ENCODE measurements around the gene PLCL1. TPM values are rescaled to one million over a fixed set of nuclear protein-coding genes. Genes with fewer than 3 reads are reported as not detected.

PLCL1 gene
- total RNA-seq, 1 donor from 2014 or later: 12.5 TPM

DNA sequence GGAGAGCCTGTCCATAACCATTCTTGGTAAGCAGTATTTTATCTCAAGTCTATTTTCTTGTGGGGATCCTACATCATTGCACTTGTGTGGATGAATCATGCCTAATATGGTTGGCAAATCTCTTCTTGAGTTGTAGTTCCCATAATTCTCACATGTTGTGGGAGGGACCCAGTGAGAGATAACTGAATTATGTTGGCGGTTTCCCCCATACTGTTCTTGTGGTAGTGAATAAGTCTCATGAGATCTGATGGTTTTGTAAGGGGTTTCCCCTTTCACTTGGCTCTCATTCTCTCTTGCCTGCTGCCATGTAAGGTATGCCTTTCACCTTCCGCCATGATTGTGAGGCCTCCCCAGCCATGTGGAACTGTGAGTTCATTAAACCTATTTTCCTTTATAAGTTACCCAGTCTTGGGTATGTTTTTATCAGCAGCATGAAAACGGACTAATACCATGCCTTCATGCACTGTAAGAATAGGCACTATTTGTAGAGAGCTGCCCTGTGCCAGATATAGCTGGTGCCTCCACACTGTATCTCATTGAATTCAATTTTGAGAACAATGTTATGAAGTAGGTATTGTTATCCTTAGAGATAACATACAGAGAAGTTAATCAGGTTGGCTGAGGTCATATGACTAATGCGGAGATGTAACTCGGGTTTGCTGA, 148.3 kb downstream of the PLCL1 start:
- Histone ChIP-seq H3K4me3 (ENCODE audit: low read length in 3 of 3) (no peak overlapping the region), H3K36me3 (ENCODE audit: control insufficient read depth in 3 of 3, insufficient read depth in 3 of 3, low read length in 3 of 3) (no peaks in the 10 kb centered on the region), H3K4me1 (ENCODE audit: control insufficient read depth in 3 of 3, insufficient read depth in 3 of 3, low read length in 3 of 3) (peaks cover 10 to 17% (median 12%) of the 10 kb centered on the region in 3 donors), H3K27ac (ENCODE audit: low read depth, low read length) (no peak overlapping the region), H3K9me3 (ENCODE audit: control insufficient read depth in 3 of 3, low read length in 3 of 3) (no peaks in the 10 kb centered on the region), H3K27me3 (ENCODE audit: control insufficient read depth in 3 of 3, insufficient read depth in 3 of 3, low read length in 3 of 3) (no peaks in the 10 kb centered on the region), H3K9ac (ENCODE audit: low read depth in 1 of 3, low read length in 3 of 3) (no peak overlapping the region)

DNA sequence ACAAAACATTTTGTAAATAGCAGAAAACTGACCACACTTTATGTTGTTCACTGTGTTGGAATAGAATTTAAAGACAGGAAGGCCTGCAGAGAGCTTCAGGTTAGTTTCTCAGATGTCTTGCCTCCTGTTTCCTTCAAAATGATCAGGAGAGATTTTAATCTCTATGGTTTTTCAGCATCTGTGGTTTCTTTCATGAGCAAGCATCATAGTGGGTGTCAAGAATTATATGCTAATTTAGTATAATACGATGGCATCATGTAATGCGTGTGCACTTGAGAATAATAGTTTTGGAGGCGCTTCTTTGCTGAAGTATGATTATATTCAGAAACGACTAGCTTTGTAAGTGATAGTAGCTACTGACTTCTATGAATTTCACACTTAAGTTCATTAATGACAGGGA, 149.9 kb downstream of the PLCL1 start:
- peaks cover 18 to 21% (median 18%) of the 10 kb centered on the region in 3 donors for H3K4me1 ChIP-seq (ENCODE audit: control insufficient read depth in 3 of 3, insufficient read depth in 3 of 3, low read length in 3 of 3)

DNA sequence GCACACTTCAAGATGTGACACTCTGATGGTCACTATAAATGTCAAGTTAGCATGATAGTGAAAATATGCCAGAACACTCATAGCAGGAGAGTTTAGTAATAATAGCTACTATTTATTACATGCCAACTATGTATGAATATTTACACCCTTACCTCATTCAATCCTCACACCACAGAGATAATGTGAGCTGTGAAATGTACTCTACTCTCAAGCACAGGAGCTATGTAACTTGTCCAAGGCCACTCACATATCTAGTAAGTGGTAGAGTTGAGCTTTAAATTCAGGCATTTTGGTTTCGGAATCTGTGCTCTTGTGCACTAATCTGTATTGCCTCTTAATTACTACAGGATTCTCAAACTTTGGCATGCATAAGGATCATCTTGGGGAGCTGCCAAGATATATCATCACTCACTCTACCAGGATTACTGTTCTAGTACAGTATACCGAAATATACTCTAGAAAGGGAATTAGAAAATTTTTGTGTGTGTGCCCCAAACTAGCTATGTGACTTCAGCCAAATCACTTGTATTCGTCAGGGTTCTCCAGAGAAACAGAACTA, 154.3 kb downstream of the PLCL1 start:
- Histone ChIP-seq H3K9me3 (ENCODE audit: control insufficient read depth in 3 of 3, low read length in 3 of 3) (no peaks in the 10 kb centered on the region), H3K36me3 (ENCODE audit: control insufficient read depth in 3 of 3, insufficient read depth in 3 of 3, low read length in 3 of 3) (no peaks in the 10 kb centered on the region), H3K4me1 (ENCODE audit: control insufficient read depth in 3 of 3, insufficient read depth in 3 of 3, low read length in 3 of 3) (peaks cover 4 to 11% (median 6%) of the 10 kb centered on the region in 3 donors), H3K27ac (ENCODE audit: low read depth, low read length) (no peak overlapping the region), H3K9ac (ENCODE audit: low read depth in 1 of 3, low read length in 3 of 3) (no peak overlapping the region), H3K27me3 (ENCODE audit: control insufficient read depth in 3 of 3, insufficient read depth in 3 of 3, low read length in 3 of 3) (no peaks in the 10 kb centered on the region), H3K4me3 (ENCODE audit: low read length in 3 of 3) (no peak overlapping the region)

More for the DNA sequence above, 149.9 kb downstream of the PLCL1 start:
- no peaks in the 10 kb centered on the region for H3K27me3 ChIP-seq (ENCODE audit: control insufficient read depth in 3 of 3, insufficient read depth in 3 of 3, low read length in 3 of 3)
- H3K4me3 ChIP-seq (ENCODE audit: low read length in 3 of 3): no peak overlapping the region
- H3K27ac ChIP-seq (ENCODE audit: low read depth, low read length): no peak overlapping the region
- no peaks in the 10 kb centered on the region for H3K36me3 ChIP-seq (ENCODE audit: control insufficient read depth in 3 of 3, insufficient read depth in 3 of 3, low read length in 3 of 3)
- no peak overlapping the region for H3K9ac ChIP-seq (ENCODE audit: low read depth in 1 of 3, low read length in 3 of 3)
- no peaks in the 10 kb centered on the region for H3K9me3 ChIP-seq (ENCODE audit: control insufficient read depth in 3 of 3, low read length in 3 of 3)

DNA sequence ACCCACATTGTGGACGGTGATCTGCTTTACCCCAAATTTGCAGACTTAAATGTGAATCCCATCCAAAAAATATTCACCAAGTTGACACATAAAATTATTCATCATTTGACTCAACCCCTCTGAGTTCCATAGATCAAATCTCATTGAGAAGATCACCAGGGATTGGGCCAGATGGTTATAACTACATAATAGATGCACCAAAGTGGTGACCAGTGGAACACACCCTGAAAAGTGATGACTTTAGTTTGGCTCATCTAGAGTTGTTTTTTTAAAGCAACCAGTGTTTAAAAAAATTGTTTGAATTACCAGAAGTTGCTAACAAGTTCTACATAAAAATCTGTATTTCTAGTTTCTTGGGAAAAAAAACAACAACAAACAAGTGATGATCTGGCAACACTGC, 155.0 kb downstream of the PLCL1 start:
- Histone ChIP-seq H3K4me3 (ENCODE audit: low read length in 3 of 3) (no peak overlapping the region), H3K9me3 (ENCODE audit: control insufficient read depth in 3 of 3, low read length in 3 of 3) (no peaks in the 10 kb centered on the region), H3K27me3 (ENCODE audit: control insufficient read depth in 3 of 3, insufficient read depth in 3 of 3, low read length in 3 of 3) (no peaks in the 10 kb centered on the region), H3K9ac (ENCODE audit: low read depth in 1 of 3, low read length in 3 of 3) (no peak overlapping the region), H3K36me3 (ENCODE audit: control insufficient read depth in 3 of 3, insufficient read depth in 3 of 3, low read length in 3 of 3) (no peaks in the 10 kb centered on the region), H3K4me1 (ENCODE audit: control insufficient read depth in 3 of 3, insufficient read depth in 3 of 3, low read length in 3 of 3) (peaks cover 4 to 11% (median 6%) of the 10 kb centered on the region in 3 donors), H3K27ac (ENCODE audit: low read depth, low read length) (no peak overlapping the region)

DNA sequence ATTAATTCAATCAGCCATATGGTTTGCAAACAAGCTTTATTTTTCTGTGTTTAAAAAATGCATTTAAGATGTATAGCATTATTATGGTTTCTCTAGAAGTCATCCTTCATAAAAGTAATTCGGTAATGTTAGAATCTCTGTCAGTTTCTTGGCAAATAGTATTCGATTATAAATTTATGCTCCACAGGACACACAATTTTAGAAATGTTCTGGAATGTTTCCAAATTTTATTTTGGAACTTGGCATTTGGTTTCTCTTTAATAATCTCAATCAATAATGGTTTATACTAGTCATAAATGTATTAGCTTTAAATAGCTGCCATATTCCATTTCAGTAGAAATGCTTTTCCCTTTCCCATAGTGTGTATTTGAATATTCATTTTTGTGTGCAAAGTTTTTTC, 156.4 kb downstream of the PLCL1 start:
- H3K9me3 ChIP-seq (ENCODE audit: control insufficient read depth in 3 of 3, low read length in 3 of 3): no peaks in the 10 kb centered on the region
- peaks cover 2 to 11% (median 6%) of the 10 kb centered on the region in 3 donors for H3K4me1 ChIP-seq (ENCODE audit: control insufficient read depth in 3 of 3, insufficient read depth in 3 of 3, low read length in 3 of 3)
- no peak overlapping the region for H3K27ac ChIP-seq (ENCODE audit: low read depth, low read length)

DNA sequence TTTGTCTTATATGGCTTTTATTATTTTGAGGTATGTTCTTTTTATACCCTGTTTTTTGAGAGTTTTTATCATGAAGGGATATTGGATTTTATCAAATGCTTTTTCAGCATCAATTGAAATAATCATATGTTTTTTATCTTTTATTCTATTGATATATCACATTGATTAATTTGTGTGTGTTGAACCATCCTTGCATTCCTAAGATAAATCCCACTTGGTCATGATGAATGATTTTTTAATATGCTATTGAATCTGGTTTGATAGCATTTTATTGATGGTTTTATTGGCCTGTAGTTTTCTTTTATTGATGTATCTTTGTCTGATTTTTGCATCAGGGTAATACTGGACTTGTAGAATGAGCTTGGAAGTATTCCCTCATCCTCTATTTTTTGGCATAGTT, 160.3 kb downstream of the PLCL1 start:
- Histone ChIP-seq H3K4me3 (ENCODE audit: low read length in 3 of 3) (no peak overlapping the region), H3K9me3 (ENCODE audit: control insufficient read depth in 3 of 3, low read length in 3 of 3) (no peaks in the 10 kb centered on the region), H3K4me1 (ENCODE audit: control insufficient read depth in 3 of 3, insufficient read depth in 3 of 3, low read length in 3 of 3) (peaks cover 0 to 9% (median 4%) of the 10 kb centered on the region in 3 donors), H3K36me3 (ENCODE audit: control insufficient read depth in 3 of 3, insufficient read depth in 3 of 3, low read length in 3 of 3) (no peaks in the 10 kb centered on the region), H3K27me3 (ENCODE audit: control insufficient read depth in 3 of 3, insufficient read depth in 3 of 3, low read length in 3 of 3) (no peaks in the 10 kb centered on the region), H3K9ac (ENCODE audit: low read depth in 1 of 3, low read length in 3 of 3) (no peak overlapping the region), H3K27ac (ENCODE audit: low read depth, low read length) (no peak overlapping the region)

More for the DNA sequence above, 156.4 kb downstream of the PLCL1 start:
- no peak overlapping the region for H3K9ac ChIP-seq (ENCODE audit: low read depth in 1 of 3, low read length in 3 of 3)
- no peaks in the 10 kb centered on the region for H3K27me3 ChIP-seq (ENCODE audit: control insufficient read depth in 3 of 3, insufficient read depth in 3 of 3, low read length in 3 of 3)
- no peaks in the 10 kb centered on the region for H3K36me3 ChIP-seq (ENCODE audit: control insufficient read depth in 3 of 3, insufficient read depth in 3 of 3, low read length in 3 of 3)
- H3K4me3 ChIP-seq (ENCODE audit: low read length in 3 of 3): no peak overlapping the region

DNA sequence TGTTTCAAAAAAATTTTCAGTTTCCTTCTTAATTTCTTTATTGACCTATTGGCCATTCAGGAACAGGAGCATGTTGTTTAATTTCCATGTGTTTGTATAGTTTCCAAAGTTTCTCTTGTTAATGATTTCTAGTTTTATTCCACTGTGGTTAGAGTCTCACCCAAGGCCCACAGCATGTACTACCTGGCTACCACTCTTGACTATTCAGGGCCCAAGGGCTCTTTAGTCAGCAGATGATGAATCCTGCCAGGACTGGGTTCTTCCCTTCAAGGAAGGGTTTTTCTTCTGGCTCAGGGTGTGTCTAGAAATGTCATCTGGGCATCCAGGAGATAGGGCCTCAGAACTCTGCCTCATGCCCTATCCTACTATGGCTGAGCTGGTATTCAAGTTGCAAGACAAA, 161.4 kb downstream of the PLCL1 start:
- Histone ChIP-seq H3K9ac (ENCODE audit: low read depth in 1 of 3, low read length in 3 of 3) (no peak overlapping the region), H3K27me3 (ENCODE audit: control insufficient read depth in 3 of 3, insufficient read depth in 3 of 3, low read length in 3 of 3) (no peaks in the 10 kb centered on the region), H3K4me1 (ENCODE audit: control insufficient read depth in 3 of 3, insufficient read depth in 3 of 3, low read length in 3 of 3) (peaks cover 0 to 9% (median 7%) of the 10 kb centered on the region in 3 donors), H3K9me3 (ENCODE audit: control insufficient read depth in 3 of 3, low read length in 3 of 3) (no peaks in the 10 kb centered on the region), H3K36me3 (ENCODE audit: control insufficient read depth in 3 of 3, insufficient read depth in 3 of 3, low read length in 3 of 3) (no peaks in the 10 kb centered on the region), H3K27ac (ENCODE audit: low read depth, low read length) (no peak overlapping the region), H3K4me3 (ENCODE audit: low read length in 3 of 3) (no peak overlapping the region)

DNA sequence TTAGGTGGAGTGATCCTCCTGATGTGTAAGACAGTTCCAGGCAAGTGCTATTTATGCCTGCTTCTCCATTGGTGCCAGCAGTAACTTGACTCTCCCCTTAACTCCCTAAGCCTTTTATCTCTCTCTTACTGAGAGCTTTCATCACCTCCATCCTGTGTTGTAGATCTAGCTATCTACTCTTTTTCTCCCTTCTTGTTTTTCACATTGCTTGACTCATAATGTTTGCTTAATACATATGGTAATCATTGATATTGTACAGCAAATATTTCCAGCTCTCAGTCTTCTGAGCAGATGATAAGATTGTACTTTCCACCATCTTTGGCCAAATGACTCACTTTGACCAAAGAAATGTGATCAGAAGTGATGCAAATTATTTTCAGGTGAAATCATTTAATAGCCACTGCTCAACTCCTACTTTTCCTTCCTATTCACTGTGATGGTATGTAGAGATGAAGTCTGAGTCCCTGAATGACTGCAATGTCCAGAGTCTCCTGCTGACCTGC, 165.0 kb downstream of the PLCL1 start:
- H3K4me3 ChIP-seq (ENCODE audit: low read length in 3 of 3): no peak overlapping the region
- no peaks in the 10 kb centered on the region for H3K27me3 ChIP-seq (ENCODE audit: control insufficient read depth in 3 of 3, insufficient read depth in 3 of 3, low read length in 3 of 3)
- H3K27ac ChIP-seq (ENCODE audit: low read depth, low read length): no peak overlapping the region
- no peaks in the 10 kb centered on the region for H3K9me3 ChIP-seq (ENCODE audit: control insufficient read depth in 3 of 3, low read length in 3 of 3)
- peaks cover 2 to 9% (median 7%) of the 10 kb centered on the region in 3 donors for H3K4me1 ChIP-seq (ENCODE audit: control insufficient read depth in 3 of 3, insufficient read depth in 3 of 3, low read length in 3 of 3)
- H3K9ac ChIP-seq (ENCODE audit: low read depth in 1 of 3, low read length in 3 of 3): no peak overlapping the region
- H3K36me3 ChIP-seq (ENCODE audit: control insufficient read depth in 3 of 3, insufficient read depth in 3 of 3, low read length in 3 of 3): no peaks in the 10 kb centered on the region

DNA sequence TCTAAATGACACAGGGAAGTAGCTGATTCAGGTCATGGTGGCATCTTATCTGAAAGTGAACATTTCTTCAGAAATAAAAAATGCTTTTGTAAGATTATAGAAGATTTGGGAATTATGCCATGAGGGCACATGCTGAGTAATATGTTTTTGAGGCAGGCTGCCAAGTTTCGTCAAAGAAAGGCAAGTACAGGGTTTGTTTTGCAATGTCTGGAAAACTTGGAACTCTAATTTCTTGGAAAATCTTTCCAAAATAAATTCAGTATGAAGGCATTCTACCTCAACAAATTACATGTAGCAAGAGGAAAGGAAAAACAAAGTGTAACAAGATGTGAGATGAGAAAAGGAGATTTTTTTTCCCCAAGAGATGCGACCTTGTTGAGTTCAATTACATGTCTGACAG, 167.7 kb downstream of the PLCL1 start:
- Histone ChIP-seq H3K27ac (ENCODE audit: low read depth, low read length) (no peak overlapping the region), H3K36me3 (ENCODE audit: control insufficient read depth in 3 of 3, insufficient read depth in 3 of 3, low read length in 3 of 3) (no peaks in the 10 kb centered on the region), H3K4me1 (ENCODE audit: control insufficient read depth in 3 of 3, insufficient read depth in 3 of 3, low read length in 3 of 3) (peaks cover 2 to 8% (median 7%) of the 10 kb centered on the region in 3 donors), H3K9ac (ENCODE audit: low read depth in 1 of 3, low read length in 3 of 3) (no peak overlapping the region), H3K4me3 (ENCODE audit: low read length in 3 of 3) (no peak overlapping the region), H3K9me3 (ENCODE audit: control insufficient read depth in 3 of 3, low read length in 3 of 3) (no peaks in the 10 kb centered on the region), H3K27me3 (ENCODE audit: control insufficient read depth in 3 of 3, insufficient read depth in 3 of 3, low read length in 3 of 3) (no peaks in the 10 kb centered on the region)

DNA sequence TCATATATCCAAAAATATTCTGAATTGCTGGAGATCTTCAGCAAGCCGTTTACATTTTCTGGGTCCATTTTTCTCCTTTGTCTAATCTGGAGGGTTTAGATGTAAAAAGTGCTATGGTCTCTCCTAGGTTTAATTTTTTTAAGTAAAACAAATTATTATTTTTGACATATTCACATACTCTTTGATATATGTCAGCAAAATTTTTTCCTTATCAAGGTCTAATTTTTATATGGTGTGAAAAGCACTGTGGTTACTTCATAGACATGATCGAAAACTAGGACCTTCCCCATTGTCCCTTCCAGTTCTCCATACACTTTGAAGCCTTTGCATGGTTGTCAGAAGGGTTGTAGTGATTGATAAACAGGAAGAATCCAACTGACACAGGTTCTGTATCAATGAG, 168.2 kb downstream of the PLCL1 start:
- no peak overlapping the region for H3K4me3 ChIP-seq (ENCODE audit: low read length in 3 of 3)
- H3K9ac ChIP-seq (ENCODE audit: low read depth in 1 of 3, low read length in 3 of 3): no peak overlapping the region
- H3K4me1 ChIP-seq (ENCODE audit: control insufficient read depth in 3 of 3, insufficient read depth in 3 of 3, low read length in 3 of 3): peaks cover 2 to 8% (median 7%) of the 10 kb centered on the region in 3 donors
- H3K36me3 ChIP-seq (ENCODE audit: control insufficient read depth in 3 of 3, insufficient read depth in 3 of 3, low read length in 3 of 3): no peaks in the 10 kb centered on the region
- no peaks in the 10 kb centered on the region for H3K27me3 ChIP-seq (ENCODE audit: control insufficient read depth in 3 of 3, insufficient read depth in 3 of 3, low read length in 3 of 3)
- no peak overlapping the region for H3K27ac ChIP-seq (ENCODE audit: low read depth, low read length)
- no peaks in the 10 kb centered on the region for H3K9me3 ChIP-seq (ENCODE audit: control insufficient read depth in 3 of 3, low read length in 3 of 3)
